Spleen (tissue), 7 donors: Measurements from ENCODE around the gene GMDS.

ENCODE experiments used
- POLR2A ChIP-seq, 3 donors: fragments of 450-650 bp; IDR thresholded peaks; one replicate each; pipeline ENCODE4 v1.5.1; 2017; ENCODE audit warnings: antibody characterized with exemption in 3 of 3, mild to moderate bottlenecking in 1 of 3
- POLR2AphosphoS5 ChIP-seq, 3 donors: sonication (generic); formaldehyde crosslinking; IDR thresholded peaks; one replicate each; pipeline ENCODE4 v1.5.1; 2017; ENCODE audit warnings: antibody characterized with exemption in 3 of 3
- TF ChIP-seq, protein P1 (sequence below), 11 experiments: fragments of 200-600 bp in 7 of 11; fragments of 450-650 bp in 4 of 11; sonication (generic) in 4 of 11; IDR thresholded peaks in 8 of 11; conservative IDR thresholded peaks in 3 of 11; 1 replicate in 7 of 11; 2 replicates in 4 of 11; pipeline versions ENCODE4 v1.4.0 to v1.8.0; 2016 to 2021; ENCODE audit warnings: antibody characterized with exemption in 11 of 11, inconsistent platforms in 4 of 11, mild to moderate bottlenecking in 1 of 11
- donor health status: DM: no; HTN: no; CAD: no; lungs with moderate emphysema.
- donor health status: DM: no; HTN: no; CAD: no.
- donor health status: DM: no; HTN: no; CAD: no.

DNA sequence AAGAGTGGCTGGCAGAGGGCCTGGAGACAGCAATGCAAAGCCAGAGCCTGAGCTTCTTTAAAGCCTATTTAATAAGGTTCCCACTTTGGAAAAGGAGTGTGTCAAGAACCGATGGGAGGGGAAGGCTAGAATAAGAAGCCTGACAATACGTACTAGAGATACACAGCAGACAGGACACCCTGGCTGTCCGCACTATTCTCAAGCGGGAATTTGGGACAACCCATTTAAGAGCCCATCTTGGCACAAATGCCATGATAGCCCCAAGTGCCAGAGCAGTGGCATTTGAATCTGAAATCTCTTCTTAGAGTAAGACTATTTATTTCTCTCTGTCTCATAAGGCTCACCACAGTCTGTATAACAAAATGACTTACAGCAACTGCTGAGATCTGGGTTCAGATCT is 3.1 kb downstream of the GMDS start:
- TF ChIP-seq, protein P1, sequence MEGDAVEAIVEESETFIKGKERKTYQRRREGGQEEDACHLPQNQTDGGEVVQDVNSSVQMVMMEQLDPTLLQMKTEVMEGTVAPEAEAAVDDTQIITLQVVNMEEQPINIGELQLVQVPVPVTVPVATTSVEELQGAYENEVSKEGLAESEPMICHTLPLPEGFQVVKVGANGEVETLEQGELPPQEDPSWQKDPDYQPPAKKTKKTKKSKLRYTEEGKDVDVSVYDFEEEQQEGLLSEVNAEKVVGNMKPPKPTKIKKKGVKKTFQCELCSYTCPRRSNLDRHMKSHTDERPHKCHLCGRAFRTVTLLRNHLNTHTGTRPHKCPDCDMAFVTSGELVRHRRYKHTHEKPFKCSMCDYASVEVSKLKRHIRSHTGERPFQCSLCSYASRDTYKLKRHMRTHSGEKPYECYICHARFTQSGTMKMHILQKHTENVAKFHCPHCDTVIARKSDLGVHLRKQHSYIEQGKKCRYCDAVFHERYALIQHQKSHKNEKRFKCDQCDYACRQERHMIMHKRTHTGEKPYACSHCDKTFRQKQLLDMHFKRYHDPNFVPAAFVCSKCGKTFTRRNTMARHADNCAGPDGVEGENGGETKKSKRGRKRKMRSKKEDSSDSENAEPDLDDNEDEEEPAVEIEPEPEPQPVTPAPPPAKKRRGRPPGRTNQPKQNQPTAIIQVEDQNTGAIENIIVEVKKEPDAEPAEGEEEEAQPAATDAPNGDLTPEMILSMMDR (IDR thresholded peaks at IDR 0.05 in 8 of 11, conservative IDR thresholded peaks at IDR 0.05 in 3 of 11): no peak
- TF ChIP-seq POLR2A (IDR thresholded peaks at IDR 0.05) (no peak), POLR2AphosphoS5 (IDR thresholded peaks at IDR 0.05) (no peak)
